Gastrocnemius medialis (tissue), 4 donors: ENCODE data around the gene MAPK8IP3. TPM values are rescaled to one million over a fixed set of nuclear protein-coding genes. Genes with fewer than 3 reads are reported as not detected.

Experiments used
- ATAC-seq, 2 donors: fragments of 150-250 bp; one replicate each; pipeline ENCODE4 v1.9.1; 2016
- DNase-seq, 2 donors: peaks; one replicate each; pipeline ENCODE4 v3.0.0-alpha.2; 2019
- H3K27ac ChIP-seq, 4 donors: fragments of 200-600 bp; sonication (generic); 1 replicate in 1 of 4; 2 replicates in 3 of 4; pipeline ENCODE4 v1.5.1; 2016 to 2018; ENCODE audit warnings: mild to moderate bottlenecking in 2 of 4, moderate library complexity in 1 of 4
- H3K27me3 ChIP-seq, 3 donors: fragments of 200-600 bp; sonication (generic) in 2 of 3; 1 replicate in 1 of 3; 2 replicates in 2 of 3; pipeline versions ENCODE4 v1.5.1 to v1.6.0; 2016 to 2019; ENCODE audit warnings: mild to moderate bottlenecking in 1 of 3, moderate library complexity in 1 of 3
- H3K36me3 ChIP-seq, 2 donors: fragments of 200-600 bp; sonication (generic) in 1 of 2; one replicate each; pipeline ENCODE4 v1.5.1; 2017 to 2018
- H3K4me1 ChIP-seq, 2 donors: fragments of 200-600 bp; sonication (generic) in 1 of 2; one replicate each; pipeline ENCODE4 v1.5.1; 2016 to 2017; ENCODE audit warnings: mild to moderate bottlenecking in 2 of 2
- H3K4me3 ChIP-seq, 4 donors: fragments of 200-600 bp; sonication (generic) in 3 of 4; 1 replicate in 1 of 4; 2 replicates in 3 of 4; pipeline ENCODE4 v1.5.1; 2016 to 2019; ENCODE audit warnings: mild to moderate bottlenecking in 2 of 4
- H3K9me3 ChIP-seq, 3 donors: fragments of 200-600 bp; sonication (generic) in 2 of 3; 1 replicate in 1 of 3; 2 replicates in 2 of 3; pipeline ENCODE4 v1.5.1; 2016 to 2019
- POLR2A ChIP-seq, 2 donors: fragments of 450-650 bp; IDR thresholded peaks; one replicate each; pipeline ENCODE4 v1.6.1; 2017; ENCODE audit warnings: antibody characterized with exemption in 2 of 2, mild to moderate bottlenecking in 2 of 2, moderate library complexity in 2 of 2
- in situ Hi-C, 4 donors: fragments of 200-750 bp; cut with MboI; loops; one replicate each; pipeline versions ENCODE4 v1.15.0 to v1.8.0; 2017; ENCODE audit warnings: low sequenced_read_pairs in 4 of 4
- intact Hi-C: fragments of 100-400 bp; cut with DNase I; formaldehyde crosslinking; loops from one replicate; pipeline ENCODE4 v1.15.1; 2023; ENCODE audit warnings: low total_unique reads
- total RNA-seq, 4 donors: library from RNA; depleted of rRNA; stranded (reverse); fragments of >200 nt; gene quantifications; one replicate each; pipeline versions ENCODE4 v1.1.0 to v1.2.3, GENCODE V29; 2016
- TF ChIP-seq, protein P1 (sequence below), 5 experiments: fragments of 450-650 bp in 3 of 5; fragments of 200-600 bp in 2 of 5; sonication (generic) in 2 of 5; IDR thresholded peaks in 4 of 5; conservative IDR thresholded peaks in 1 of 5; 1 replicate in 4 of 5; 2 replicates in 1 of 5; pipeline ENCODE4 v1.5.1; 2016 to 2019; ENCODE audit warnings: antibody characterized with exemption in 5 of 5, mild to moderate bottlenecking in 3 of 5, moderate library complexity in 3 of 5

The MAPK8IP3 gene
- total RNA-seq, 4 donors from 2014 or later: 6.5 to 22.6 (median 13.9) TPM

DNA sequence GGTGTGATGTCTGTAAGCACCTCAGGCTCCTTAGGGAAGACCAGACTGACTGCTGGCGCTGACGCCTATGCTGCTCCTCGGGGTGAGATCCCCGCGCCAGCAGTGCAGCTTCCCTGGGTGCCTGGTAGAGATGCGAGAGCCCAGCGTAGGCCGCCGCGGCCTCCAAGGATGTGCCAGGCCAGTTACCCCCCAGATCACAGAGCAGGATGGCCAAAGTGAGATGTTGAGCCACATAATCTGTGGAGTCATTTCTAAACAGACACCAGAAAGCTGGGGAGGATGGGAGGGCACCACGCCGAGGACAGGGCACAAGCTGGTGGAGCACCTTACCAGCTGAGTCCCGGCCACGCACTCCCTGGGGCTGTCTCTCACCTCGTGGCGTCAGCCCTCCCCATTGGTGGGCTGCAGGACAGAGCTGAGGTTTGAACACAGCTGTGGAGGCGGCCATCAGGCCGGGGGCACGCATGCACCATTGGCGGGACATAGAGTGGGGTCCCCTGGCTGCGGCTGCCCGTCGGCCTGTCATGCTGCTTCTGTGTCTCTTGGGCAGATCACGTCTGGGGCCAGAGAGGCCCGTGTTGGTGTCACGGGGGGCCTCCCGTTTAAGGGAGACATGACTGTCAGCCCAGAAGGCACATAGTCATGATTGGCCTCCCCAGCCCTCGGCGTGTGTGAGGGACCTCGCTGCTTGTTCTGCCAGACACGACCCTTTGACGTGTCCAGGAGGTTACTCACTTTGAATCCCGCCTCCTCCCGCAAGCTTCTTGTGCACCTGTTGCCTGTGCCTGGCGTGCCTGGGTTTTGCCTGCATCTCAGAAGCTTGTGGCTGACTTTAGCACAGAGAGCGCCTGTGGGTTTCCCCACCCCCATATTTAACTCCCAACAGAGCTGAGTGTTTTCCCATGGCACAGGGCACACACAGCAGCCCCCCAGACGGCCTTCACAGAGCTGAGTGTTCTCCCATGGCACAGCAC, 21.9 kb downstream of the MAPK8IP3 start:
- no peak for ATAC-seq
- peaks cover 0 to 47% of the 10 kb centered on the region in 2 donors for H3K36me3 ChIP-seq
- intact Hi-C loops (no loop called here), in situ Hi-C loops (no loop called here)
- no peak overlapping the region for H3K27ac ChIP-seq
- no peaks in the 10 kb centered on the region for H3K9me3 ChIP-seq
- H3K4me3 ChIP-seq: no peak overlapping the region
- no peak for TF ChIP-seq POLR2A (IDR thresholded peaks at IDR 0.05)
- TF ChIP-seq, protein P1, sequence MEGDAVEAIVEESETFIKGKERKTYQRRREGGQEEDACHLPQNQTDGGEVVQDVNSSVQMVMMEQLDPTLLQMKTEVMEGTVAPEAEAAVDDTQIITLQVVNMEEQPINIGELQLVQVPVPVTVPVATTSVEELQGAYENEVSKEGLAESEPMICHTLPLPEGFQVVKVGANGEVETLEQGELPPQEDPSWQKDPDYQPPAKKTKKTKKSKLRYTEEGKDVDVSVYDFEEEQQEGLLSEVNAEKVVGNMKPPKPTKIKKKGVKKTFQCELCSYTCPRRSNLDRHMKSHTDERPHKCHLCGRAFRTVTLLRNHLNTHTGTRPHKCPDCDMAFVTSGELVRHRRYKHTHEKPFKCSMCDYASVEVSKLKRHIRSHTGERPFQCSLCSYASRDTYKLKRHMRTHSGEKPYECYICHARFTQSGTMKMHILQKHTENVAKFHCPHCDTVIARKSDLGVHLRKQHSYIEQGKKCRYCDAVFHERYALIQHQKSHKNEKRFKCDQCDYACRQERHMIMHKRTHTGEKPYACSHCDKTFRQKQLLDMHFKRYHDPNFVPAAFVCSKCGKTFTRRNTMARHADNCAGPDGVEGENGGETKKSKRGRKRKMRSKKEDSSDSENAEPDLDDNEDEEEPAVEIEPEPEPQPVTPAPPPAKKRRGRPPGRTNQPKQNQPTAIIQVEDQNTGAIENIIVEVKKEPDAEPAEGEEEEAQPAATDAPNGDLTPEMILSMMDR (IDR thresholded peaks at IDR 0.05 in 4 of 5, conservative IDR thresholded peaks at IDR 0.05 in 1 of 5): no peak
- DNase-seq: no peak
- no peaks in the 10 kb centered on the region for H3K27me3 ChIP-seq
- peaks cover 7 to 9% of the 10 kb centered on the region in 2 donors for H3K4me1 ChIP-seq

DNA sequence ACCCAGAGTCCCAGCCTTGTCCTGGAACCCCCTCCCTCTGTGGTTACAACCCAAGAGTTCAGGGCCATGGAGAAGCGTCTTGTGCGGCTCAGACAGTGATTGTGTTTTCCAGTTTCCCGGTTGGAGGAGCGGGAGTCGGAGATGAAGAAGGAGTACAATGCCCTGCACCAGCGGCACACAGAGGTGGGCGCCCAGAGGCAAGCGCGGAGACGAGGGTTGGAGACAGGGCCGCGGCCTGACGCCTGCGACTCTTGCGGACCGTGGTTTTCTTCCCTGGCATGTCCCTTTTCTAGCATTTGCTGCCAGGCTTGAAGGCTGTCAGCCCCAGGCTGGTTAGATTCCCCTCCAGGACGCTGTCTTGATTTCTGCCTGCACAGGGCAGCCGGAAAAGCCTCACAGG, 23.0 kb downstream of the MAPK8IP3 start:
- H3K27ac ChIP-seq: no peak overlapping the region
- H3K9me3 ChIP-seq: no peaks in the 10 kb centered on the region
- H3K36me3 ChIP-seq: peaks cover 0 to 58% of the 10 kb centered on the region in 2 donors
- TF ChIP-seq POLR2A (IDR thresholded peaks at IDR 0.05): no peak
- H3K4me1 ChIP-seq: no peaks in the 10 kb centered on the region
- in situ Hi-C loops (no loop called here), intact Hi-C loops (no loop called here)
- ATAC-seq (no peak), DNase-seq (no peak)
- H3K27me3 ChIP-seq: no peaks in the 10 kb centered on the region
- no peak overlapping the region for H3K4me3 ChIP-seq

DNA sequence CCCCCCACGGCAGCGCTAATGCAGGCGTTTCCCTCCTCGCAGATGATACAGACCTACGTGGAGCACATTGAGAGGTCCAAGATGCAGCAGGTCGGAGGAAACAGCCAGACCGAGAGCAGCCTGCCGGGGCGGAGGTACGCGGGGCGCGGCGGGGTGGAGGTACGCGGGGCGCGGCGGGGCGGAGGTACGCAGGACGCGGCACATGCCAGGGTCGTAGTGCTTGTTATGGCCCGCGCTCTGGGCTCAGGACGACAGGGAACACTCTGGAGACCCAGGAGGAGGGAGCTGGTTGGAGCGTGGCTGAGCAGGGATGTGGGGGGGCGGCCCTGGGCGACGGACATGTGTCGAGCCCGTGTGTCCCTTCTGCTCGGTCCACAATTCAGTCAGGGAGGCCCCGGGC, 23.4 kb downstream of the MAPK8IP3 start:
- Histone ChIP-seq H3K4me1 (no peaks in the 10 kb centered on the region), H3K27ac (no peak overlapping the region), H3K36me3 (peaks cover 0 to 62% of the 10 kb centered on the region in 2 donors), H3K9me3 (no peaks in the 10 kb centered on the region), H3K4me3 (no peak overlapping the region), H3K27me3 (no peaks in the 10 kb centered on the region)
- in situ Hi-C loops: no loop called here
- DNase-seq: no peak
- intact Hi-C loops: no loop called here
- no peak for TF ChIP-seq POLR2A (IDR thresholded peaks at IDR 0.05)
- TF ChIP-seq, protein P1 (IDR thresholded peaks at IDR 0.05 in 4 of 5, conservative IDR thresholded peaks at IDR 0.05 in 1 of 5): no peak
- ATAC-seq: no peak

DNA sequence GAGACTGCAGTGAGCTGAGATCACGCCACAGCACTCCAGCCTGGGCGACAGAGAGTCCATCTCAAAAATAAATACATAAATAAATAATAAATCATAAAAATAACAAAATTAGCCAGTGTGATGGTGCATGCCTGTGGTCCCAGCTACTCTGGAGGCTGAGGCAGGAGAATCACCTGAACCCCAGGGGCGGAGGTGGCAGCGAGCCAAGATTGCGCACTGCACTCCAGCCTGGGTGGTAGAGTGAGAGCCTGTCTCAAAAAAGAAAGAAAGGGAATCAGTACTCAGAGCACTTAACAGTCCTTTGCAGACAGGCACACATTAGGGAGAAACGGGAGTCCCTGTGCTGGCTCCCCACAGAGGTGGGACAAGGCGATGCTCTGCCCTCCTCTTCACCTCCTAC, 25.1 kb downstream of the MAPK8IP3 start:
- H3K27me3 ChIP-seq: no peaks in the 10 kb centered on the region
- no peaks in the 10 kb centered on the region for H3K4me1 ChIP-seq
- H3K4me3 ChIP-seq: no peak overlapping the region
- ATAC-seq (no peak), DNase-seq (no peak)
- in situ Hi-C loops: no loop called here
- no peak overlapping the region for H3K27ac ChIP-seq
- H3K9me3 ChIP-seq: no peaks in the 10 kb centered on the region
- H3K36me3 ChIP-seq: peaks cover 0 to 52% of the 10 kb centered on the region in 2 donors
- no peak for TF ChIP-seq POLR2A (IDR thresholded peaks at IDR 0.05)
- TF ChIP-seq, protein P1 (IDR thresholded peaks at IDR 0.05 in 4 of 5, conservative IDR thresholded peaks at IDR 0.05 in 1 of 5): no peak
- intact Hi-C loops: no loop called here

DNA sequence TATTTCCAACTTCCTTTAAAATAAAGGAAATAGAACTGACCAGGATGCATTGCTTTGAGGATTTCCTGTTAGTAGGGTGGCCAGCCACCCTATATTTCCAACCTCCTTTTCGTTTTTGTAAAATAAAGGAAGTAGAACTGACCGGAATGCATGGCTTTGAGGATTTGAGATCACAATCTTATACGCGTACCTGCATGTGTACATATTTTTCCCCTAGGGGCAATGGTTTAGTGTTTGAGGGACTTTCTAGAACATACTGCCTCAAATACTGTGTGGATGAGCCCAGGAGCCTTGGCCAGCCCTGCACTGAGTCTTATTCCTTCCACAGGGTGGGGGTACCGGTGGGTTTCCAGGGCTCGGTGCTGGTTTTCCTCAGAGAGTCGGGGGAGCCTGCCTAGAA, 25.6 kb downstream of the MAPK8IP3 start:
- ATAC-seq (no peak), DNase-seq (no peak)
- Histone ChIP-seq H3K9me3 (no peaks in the 10 kb centered on the region), H3K4me3 (no peak overlapping the region), H3K27ac (no peak overlapping the region), H3K36me3 (peaks cover 0 to 50% of the 10 kb centered on the region in 2 donors), H3K4me1 (no peaks in the 10 kb centered on the region), H3K27me3 (no peaks in the 10 kb centered on the region)
- TF ChIP-seq POLR2A (IDR thresholded peaks at IDR 0.05): no peak
- TF ChIP-seq, protein P1 (IDR thresholded peaks at IDR 0.05 in 4 of 5, conservative IDR thresholded peaks at IDR 0.05 in 1 of 5): no peak
- intact Hi-C loops (no loop called here), in situ Hi-C loops (no loop called here)
